Measurements from ENCODE around the gene TMEM39B. TPM values are rescaled to one million over a fixed set of nuclear protein-coding genes. Genes with fewer than 3 reads are reported as not detected.

The TMEM39B gene
- total and polyA plus RNA-seq, 2 donors (not counting 3 experiments of a cell fraction or from before 2014, with no cell fraction given) = 47.3 to 64.3 TPM

DNA sequence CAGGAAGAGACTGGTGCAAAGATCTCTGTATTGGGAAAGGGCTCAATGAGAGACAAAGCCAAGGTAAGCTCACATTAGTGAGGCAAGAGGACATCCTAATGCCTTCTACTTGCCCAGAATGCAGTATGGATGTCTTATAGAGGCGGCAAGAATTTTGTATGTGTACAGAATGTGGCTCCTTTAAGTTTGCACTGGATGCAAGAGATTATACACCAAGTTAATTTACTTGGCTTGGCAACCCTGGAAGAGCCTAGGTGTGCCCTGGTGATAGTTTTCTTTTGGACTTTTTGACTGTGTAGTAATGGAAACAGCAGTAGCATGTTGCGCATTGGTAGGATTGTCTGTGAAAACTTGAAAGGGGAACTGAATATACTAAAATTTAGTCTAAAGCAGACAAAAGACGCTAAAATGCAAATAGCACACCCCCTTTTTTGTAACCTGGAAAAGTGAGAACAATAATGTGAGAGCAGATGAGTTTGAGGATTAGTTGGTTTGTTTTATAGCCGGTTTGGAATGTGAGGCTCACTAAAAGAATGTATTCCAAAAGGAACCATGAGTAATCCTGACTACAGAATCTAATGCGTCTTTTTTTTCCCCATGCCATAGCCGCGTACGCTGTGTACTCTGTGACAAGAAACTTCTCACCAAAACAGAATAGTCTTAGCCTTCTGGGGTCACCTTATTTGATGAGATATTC, 41.0 kb upstream of the TMEM39B start:
- Histone ChIP-seq H3K27me3 (ENCODE audit: control insufficient read depth in 2 of 2, insufficient read depth in 2 of 2, low read length in 2 of 2) (no peaks in the 10 kb centered on the region), H3K4me2 (ENCODE audit: insufficient read depth, low read length) (no peak overlapping the region), H3K4me3 (replicated peaks in 1 of 3; ENCODE audit: insufficient read depth in 1 of 3, low read depth in 1 of 3, low read length in 3 of 3) (no peak overlapping the region), H3K9me1 (replicated peaks; ENCODE audit: control insufficient read depth, extremely low read depth, insufficient read depth, low read length) (no peaks in the 10 kb centered on the region), H3K36me3 (ENCODE audit: control insufficient read depth in 2 of 2, extremely low read depth in 1 of 2, insufficient read depth in 2 of 2, low read length in 2 of 2) (peaks cover 21 to 22% of the 10 kb centered on the region in 2 experiments), H3K27ac (ENCODE audit: insufficient read depth, low read depth, low read length) (peak overlapping the region; percentile 31), H3K9me3 (replicated peaks; ENCODE audit: control insufficient read depth, insufficient read depth, low read length) (no peaks in the 10 kb centered on the region), H3K4me1 (ENCODE audit: control insufficient read depth, extremely low read depth, insufficient read depth, low read length) (peaks cover 16% of the 10 kb centered on the region), H3K79me2 (ENCODE audit: control insufficient read depth, insufficient read depth, low read length) (peaks cover 95% of the 10 kb centered on the region), H4K20me1 (replicated peaks; ENCODE audit: control insufficient read depth, extremely low read depth, insufficient read depth, low read length) (peaks cover 22% of the 10 kb centered on the region), H3K9ac (replicated peaks; ENCODE audit: extremely low read depth, insufficient read depth, low read length) (no peak overlapping the region), H2AFZ (ENCODE audit: low read depth, low read length) (no peak overlapping the region)
- DNase-seq (ENCODE audit: low read depth, low spot score) (peak; percentile 49), FAIRE-seq (no peak)
- ChIA-PET CTCF (interaction anchor here (0.7 to 2.0 kb wide), 7 partner anchors 9 to 369 kb away, joined by 3 to 6 read pairs (median 3); no protein-coding TSS in a partner anchor), POLR2A (no interaction called here)
- dilution Hi-C loops (cut with MboI; ENCODE audit: extremely low pct_ligation_motif_present, low sequenced_read_pairs) (no loop called here), intact Hi-C loops (cut with micrococcal nuclease) (loop anchor here (2.0 kb wide), 1 partner anchor 17 kb away; no protein-coding TSS in a partner anchor)
- TF ChIP-seq JUN (IDR thresholded peaks at IDR 0.05; ENCODE audit: borderline replicate concordance, insufficient read depth, insufficient read length, low read depth) (no peak), GATA2 (IDR thresholded peaks at IDR 0.05; ENCODE audit: insufficient read depth, insufficient read length, low read depth, low read length) (no peak), MYC (IDR thresholded peaks at IDR 0.05; ENCODE audit: low read depth, low read length) (no peak), POLR2A (IDR thresholded peaks at IDR 0.05; ENCODE audit: low read depth, low read length) (no peak), FOS (IDR thresholded peaks at IDR 0.05; ENCODE audit: borderline replicate concordance, insufficient read depth, low read length) (no peak), POLR2AphosphoS5 (IDR thresholded peaks at IDR 0.05; ENCODE audit: insufficient read depth, low read depth, low read length) (no peak), EZH2 (IDR thresholded peaks at IDR 0.05; ENCODE audit: borderline replicate concordance, low read depth, low read length, severe bottlenecking) (no peak)
- TF ChIP-seq, protein P1, sequence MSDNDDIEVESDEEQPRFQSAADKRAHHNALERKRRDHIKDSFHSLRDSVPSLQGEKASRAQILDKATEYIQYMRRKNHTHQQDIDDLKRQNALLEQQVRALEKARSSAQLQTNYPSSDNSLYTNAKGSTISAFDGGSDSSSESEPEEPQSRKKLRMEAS (IDR thresholded peaks at IDR 0.05; ENCODE audit: insufficient read depth, insufficient read length) = no peak
- TF ChIP-seq, protein P2, sequence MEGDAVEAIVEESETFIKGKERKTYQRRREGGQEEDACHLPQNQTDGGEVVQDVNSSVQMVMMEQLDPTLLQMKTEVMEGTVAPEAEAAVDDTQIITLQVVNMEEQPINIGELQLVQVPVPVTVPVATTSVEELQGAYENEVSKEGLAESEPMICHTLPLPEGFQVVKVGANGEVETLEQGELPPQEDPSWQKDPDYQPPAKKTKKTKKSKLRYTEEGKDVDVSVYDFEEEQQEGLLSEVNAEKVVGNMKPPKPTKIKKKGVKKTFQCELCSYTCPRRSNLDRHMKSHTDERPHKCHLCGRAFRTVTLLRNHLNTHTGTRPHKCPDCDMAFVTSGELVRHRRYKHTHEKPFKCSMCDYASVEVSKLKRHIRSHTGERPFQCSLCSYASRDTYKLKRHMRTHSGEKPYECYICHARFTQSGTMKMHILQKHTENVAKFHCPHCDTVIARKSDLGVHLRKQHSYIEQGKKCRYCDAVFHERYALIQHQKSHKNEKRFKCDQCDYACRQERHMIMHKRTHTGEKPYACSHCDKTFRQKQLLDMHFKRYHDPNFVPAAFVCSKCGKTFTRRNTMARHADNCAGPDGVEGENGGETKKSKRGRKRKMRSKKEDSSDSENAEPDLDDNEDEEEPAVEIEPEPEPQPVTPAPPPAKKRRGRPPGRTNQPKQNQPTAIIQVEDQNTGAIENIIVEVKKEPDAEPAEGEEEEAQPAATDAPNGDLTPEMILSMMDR (IDR thresholded peaks at IDR 0.05; ENCODE audit: extremely low read depth in 1 of 2, insufficient read depth in 1 of 2, low read depth in 1 of 2, low read length in 2 of 2) = no peak
- BruUV-seq (replicated peaks) = no TSS peak
